AG10803 (cell line): ENCODE data around the gene NDUFS7.

Source experiments
- DNase-seq: peaks from one replicate; pipeline ENCODE4 v3.0.0; 2010; ENCODE audit warnings: low read depth
- H3K4me3 ChIP-seq: 2 replicates; pipeline ENCODE4 v1.5.1; 2011; ENCODE audit warnings: mild to moderate bottlenecking, low read length, control low read depth
- TF ChIP-seq, protein P1 (sequence below): conservative IDR thresholded peaks from 2 replicates; pipeline ENCODE4 v1.5.1; 2011; ENCODE audit warnings: mild to moderate bottlenecking, low read length, control low read depth, inconsistent platforms

The NDUFS7 gene

DNA sequence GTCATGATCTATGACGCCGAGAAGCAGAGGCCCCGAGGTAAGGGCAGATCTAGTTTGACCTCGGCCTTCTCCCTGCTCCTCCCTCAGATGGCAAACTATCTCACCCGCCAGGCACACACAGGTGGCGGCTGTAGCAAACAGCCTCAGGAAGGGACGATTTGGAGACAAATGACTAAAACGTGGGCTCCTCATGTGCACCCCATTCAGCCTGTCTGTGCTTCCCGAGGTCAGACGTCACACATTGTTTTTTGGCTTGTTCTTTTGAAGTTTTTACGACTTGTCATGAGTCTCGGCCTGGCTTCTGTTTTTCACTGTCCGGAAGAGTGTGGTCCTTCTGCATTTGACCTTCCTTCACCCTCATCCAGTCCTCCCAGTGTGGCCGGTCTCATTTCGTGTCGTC, 38.7 kb downstream of the NDUFS7 start:
- no peak overlapping the region for H3K4me3 ChIP-seq
- TF ChIP-seq, protein P1, sequence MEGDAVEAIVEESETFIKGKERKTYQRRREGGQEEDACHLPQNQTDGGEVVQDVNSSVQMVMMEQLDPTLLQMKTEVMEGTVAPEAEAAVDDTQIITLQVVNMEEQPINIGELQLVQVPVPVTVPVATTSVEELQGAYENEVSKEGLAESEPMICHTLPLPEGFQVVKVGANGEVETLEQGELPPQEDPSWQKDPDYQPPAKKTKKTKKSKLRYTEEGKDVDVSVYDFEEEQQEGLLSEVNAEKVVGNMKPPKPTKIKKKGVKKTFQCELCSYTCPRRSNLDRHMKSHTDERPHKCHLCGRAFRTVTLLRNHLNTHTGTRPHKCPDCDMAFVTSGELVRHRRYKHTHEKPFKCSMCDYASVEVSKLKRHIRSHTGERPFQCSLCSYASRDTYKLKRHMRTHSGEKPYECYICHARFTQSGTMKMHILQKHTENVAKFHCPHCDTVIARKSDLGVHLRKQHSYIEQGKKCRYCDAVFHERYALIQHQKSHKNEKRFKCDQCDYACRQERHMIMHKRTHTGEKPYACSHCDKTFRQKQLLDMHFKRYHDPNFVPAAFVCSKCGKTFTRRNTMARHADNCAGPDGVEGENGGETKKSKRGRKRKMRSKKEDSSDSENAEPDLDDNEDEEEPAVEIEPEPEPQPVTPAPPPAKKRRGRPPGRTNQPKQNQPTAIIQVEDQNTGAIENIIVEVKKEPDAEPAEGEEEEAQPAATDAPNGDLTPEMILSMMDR = no peak
- no peak for DNase-seq

DNA sequence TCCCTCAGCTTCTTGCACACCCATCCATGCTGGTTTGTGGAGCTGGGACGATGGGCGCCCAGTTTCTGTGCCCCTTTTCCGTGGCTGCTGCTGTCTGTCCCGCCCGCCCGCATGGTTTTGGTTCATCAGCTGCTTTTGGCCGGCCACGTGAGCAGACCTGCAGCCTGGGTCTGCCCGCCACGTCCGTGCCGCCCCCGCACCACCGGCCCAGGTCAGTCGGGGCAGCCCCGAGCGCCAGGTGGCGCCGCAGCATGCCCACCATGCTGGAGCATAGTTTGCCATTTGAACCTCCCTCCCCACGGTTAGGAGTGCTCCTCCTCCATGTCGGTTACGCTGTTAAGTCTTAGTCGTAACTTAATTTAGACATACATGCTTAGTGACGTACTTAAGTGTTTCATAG, 39.2 kb downstream of the NDUFS7 start:
- no peak overlapping the region for H3K4me3 ChIP-seq
- no peak for DNase-seq

DNA sequence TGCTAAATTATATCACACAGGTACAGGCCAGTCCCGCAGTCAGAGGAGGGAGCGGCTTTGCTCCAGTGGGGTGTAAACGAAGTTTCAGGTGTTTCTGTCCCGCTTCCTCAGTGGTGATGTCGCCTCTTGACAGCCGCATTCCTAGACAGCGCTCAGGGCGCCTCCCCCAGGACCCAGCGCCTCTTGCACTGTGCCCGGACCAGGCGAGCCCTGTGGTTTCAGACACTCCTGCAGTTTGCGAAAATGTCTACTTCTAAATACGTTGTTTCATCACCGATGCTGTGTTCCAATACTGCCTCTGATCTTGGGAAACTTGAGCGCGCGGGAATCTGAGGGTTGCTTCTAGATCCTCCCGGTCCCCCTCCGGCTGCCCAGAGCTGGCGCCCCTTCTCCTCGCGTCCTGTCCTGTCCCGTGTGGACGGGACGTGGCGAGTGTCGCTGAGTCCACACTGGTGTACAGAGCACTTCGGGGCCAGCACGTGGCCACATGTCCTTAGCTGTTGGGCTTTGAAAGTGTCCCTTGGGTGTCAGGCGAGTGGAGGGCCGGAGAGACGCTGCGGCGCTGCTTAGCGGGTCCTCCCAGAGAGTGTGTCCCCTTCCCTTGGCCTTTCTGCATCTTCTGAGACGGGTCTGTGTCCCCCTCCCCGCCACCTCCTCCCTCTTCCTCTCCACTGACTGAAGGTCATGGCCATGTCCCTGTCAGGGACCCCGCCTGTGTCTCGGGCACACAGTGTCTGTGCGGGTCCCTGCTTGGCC, 39.9 kb downstream of the NDUFS7 start:
- H3K4me3 ChIP-seq = no peak overlapping the region
- no peak for DNase-seq
- TF ChIP-seq, protein P1 = no peak

More for the DNA sequence above, 39.2 kb downstream of the NDUFS7 start:
- TF ChIP-seq, protein P1 = no peak

DNA sequence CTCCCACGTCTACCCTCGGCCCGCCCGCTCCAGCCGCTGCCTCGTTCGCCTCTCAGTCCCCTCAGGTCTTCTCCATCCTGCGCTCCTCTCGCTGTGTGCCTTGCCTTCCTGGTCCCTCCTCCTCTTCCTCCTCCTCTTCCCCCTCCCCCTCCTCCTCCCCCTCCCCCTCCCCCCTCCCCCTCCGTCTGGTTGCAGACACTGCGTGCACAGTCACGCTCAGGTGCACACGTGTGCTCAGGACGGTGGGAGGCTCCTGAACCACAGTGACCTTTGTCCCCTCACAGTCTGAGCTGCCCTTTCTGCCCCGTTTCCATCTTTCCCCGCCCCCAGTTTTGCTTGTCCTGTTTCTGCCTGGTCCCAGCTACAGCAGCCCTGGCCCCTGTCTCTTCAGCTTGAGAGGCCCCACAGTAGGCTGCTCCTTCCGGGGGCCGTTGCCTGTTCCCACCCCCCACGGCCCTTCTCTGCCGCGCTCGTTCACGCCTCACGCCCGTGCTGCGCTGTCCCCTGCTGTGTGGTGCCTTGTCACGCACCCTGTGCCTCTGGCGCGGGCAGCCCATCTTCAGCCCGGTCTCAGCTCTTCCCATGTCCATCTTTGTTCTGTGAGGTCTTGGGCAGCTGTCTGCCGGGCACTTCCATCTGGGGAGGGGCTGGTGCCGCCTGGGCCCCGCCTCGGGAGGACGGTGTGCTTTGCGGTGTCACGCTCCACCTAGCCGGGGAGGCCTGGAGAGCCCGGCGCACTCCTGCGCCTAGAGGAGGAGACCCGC, 40.7 kb downstream of the NDUFS7 start:
- no peak overlapping the region for H3K4me3 ChIP-seq
- TF ChIP-seq, protein P1 = no peak
- no peak for DNase-seq

DNA sequence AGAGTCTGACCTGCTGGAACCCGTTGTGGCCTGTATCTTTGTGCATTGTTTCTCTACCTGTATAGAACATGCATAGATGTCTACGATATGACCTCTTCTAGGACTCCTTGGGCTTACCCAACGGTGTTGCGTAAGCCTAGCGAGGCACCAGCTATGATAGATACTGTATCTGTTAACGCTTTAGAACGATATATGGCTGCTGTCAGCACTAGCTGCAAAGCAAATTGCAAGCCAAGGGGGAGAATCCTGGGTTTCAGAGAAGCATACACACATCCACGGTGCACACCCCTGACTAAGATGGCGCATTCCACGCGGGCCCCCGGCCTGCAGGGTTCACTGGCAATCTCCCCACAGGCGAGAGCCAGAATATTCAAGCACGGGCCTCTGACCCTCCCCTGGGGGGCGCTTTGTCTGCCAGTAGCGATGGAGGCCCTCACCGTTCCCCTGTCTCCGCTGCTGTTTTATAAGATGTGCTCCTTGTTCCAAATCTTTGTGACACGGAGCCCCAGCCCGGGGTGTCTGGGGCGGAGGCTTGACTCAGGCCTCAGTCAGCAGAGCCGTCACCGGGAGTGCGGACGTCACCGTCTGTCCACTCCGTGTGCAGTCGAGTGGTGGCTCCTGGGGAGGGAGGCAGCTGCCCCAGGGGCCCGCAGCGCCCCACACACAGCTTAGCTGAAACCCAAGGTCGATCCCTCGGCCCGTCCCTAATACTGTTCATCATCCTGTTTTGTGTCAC, 41.6 kb downstream of the NDUFS7 start:
- DNase-seq = no peak
- H3K4me3 ChIP-seq = no peak overlapping the region
- TF ChIP-seq, protein P1 = no peak

DNA sequence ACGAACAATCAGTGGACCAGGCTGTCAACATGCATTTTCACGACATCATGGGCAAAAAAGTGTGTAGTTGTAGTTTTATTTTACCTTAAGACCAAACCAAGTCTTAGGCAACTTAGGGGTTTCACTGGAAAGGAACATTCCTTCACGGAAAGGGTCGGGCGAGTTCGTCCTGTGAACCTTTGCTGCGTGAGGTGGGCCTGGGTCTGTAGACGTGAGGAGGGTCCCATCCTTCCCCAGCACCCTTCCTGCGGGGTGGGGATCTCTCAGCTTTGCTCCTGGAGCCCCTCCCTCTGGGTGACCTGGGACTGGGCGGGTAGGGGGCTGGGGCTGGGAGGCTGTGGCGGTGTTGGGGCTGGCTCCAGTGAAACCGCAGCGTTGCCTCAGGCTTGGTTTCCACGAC, 42.2 kb downstream of the NDUFS7 start:
- H3K4me3 ChIP-seq = no peak overlapping the region
- DNase-seq = no peak
- TF ChIP-seq, protein P1 = no peak
